Germinal center (tissue), 1 donor: Measurements from ENCODE around the gene TRIM9.
A peak's percentile ranks its signal among the peaks of the same experiment; 100 is the strongest.
"Not testable (repeated sequence)": the region's sequence is repeated elsewhere in the genome, so short reads cannot be mapped to it uniquely, and the experiment has no call there.

Experiments used
- DNase-seq: peaks from one replicate; pipeline ENCODE4 v3.0.0; 2012; ENCODE audit warnings: mixed read lengths, low spot score

The TRIM9 gene

GRCh38 chr14:51004352-51004800 lies 90.5 kb downstream of the TRIM9 start:
- no peak for DNase-seq

GRCh38 chr14:51002406-51002999 lies 92.4 kb downstream of the TRIM9 start:
- DNase-seq: no peak

GRCh38 chr14:51000566-51000965 lies 94.3 kb downstream of the TRIM9 start:
- no peak for DNase-seq

GRCh38 chr14:50999726-51000125 lies 95.2 kb downstream of the TRIM9 start:
- DNase-seq: no peak

GRCh38 chr14:50998612-50999011 lies 96.3 kb downstream of the TRIM9 start:
- DNase-seq: no peak

GRCh38 chr14:50997712-50998111 lies 97.2 kb downstream of the TRIM9 start:
- no peak for DNase-seq

GRCh38 chr14:50994158-50994557 lies 100.7 kb downstream of the TRIM9 start:
- not testable (repeated sequence) for DNase-seq

GRCh38 chr14:50985859-50986331 lies 109.0 kb downstream of the TRIM9 start:
- no peak for DNase-seq

- DNase-seq: no peak
These were observed 109.6 kb downstream of the TRIM9 start for GRCh38 chr14:50985124-50985858.

GRCh38 chr14:50984036-50984710 lies 110.7 kb downstream of the TRIM9 start:
- DNase-seq: no peak

GRCh38 chr14:50979941-50980850 lies 114.7 kb downstream of the TRIM9 start:
- DNase-seq: no peak

- DNase-seq: no peak
These were observed 116.0 kb downstream of the TRIM9 start for GRCh38 chr14:50978888-50979287.

- no peak for DNase-seq
These were observed 116.4 kb downstream of the TRIM9 start for GRCh38 chr14:50978529-50978871.

- DNase-seq: peak; percentile 61
These were observed 116.9 kb downstream of the TRIM9 start for GRCh38 chr14:50977863-50978528.

- DNase-seq: no peak
These were observed 120.8 kb downstream of the TRIM9 start for GRCh38 chr14:50974118-50974517.

GRCh38 chr14:50972734-50973133 lies 122.2 kb downstream of the TRIM9 start:
- no peak for DNase-seq

GRCh38 chr14:50970886-50971781 lies 123.8 kb downstream of the TRIM9 start:
- DNase-seq: no peak

- DNase-seq: no peak
These were observed 127.1 kb downstream of the TRIM9 start for GRCh38 chr14:50967790-50968189.

- DNase-seq: no peak
These were observed 127.8 kb downstream of the TRIM9 start for GRCh38 chr14:50967103-50967502.

- no peak for DNase-seq
These were observed 130.1 kb downstream of the TRIM9 start for GRCh38 chr14:50964683-50965390.
